BE2C (cell line): ENCODE results near the gene CFAP54.

Experiments
- DNase-seq: peaks from one replicate; pipeline ENCODE4 v3.0.0-alpha.2; 2020
- H3K27me3 ChIP-seq: fragments of 250-450 bp; sonication (Bioruptor Pico); 2 replicates; pipeline ENCODE4 v1.5.1; 2020; ENCODE audit warnings: mild to moderate bottlenecking
- H3K36me3 ChIP-seq: fragments of 250-450 bp; sonication (Bioruptor Pico); 2 replicates; pipeline ENCODE4 v1.5.1; 2020; ENCODE audit warnings: mild to moderate bottlenecking
- H3K4me1 ChIP-seq: fragments of 250-450 bp; sonication (Bioruptor Pico); 2 replicates; pipeline ENCODE4 v1.5.1; 2020
- H3K4me3 ChIP-seq: 2 replicates; pipeline ENCODE4 v1.5.1; 2011; ENCODE audit warnings: low read depth, low read length
- H3K9me3 ChIP-seq: fragments of 250-450 bp; sonication (Bioruptor Pico); 2 replicates; pipeline ENCODE4 v1.5.1; 2020
- CTCF ChIP-seq: IDR thresholded peaks from 2 replicates; pipeline ENCODE4 v1.5.1; 2012; ENCODE audit warnings: mild to moderate bottlenecking, low read depth, low read length

CFAP54 gene

GRCh38 chr12:96866801-96867590, 377.6 kb downstream of the CFAP54 start:
- no peak for TF ChIP-seq CTCF
- DNase-seq: no peak
- no peaks in the 10 kb centered on the region for H3K27me3 ChIP-seq
- H3K4me1 ChIP-seq: no peaks in the 10 kb centered on the region
- H3K36me3 ChIP-seq: no peaks in the 10 kb centered on the region
- no peaks in the 10 kb centered on the region for H3K9me3 ChIP-seq
- H3K4me3 ChIP-seq: no peak overlapping the region

GRCh38 chr12:96870946-96871345, 381.6 kb downstream of the CFAP54 start:
- no peak for DNase-seq
- H3K27me3 ChIP-seq: no peaks in the 10 kb centered on the region
- no peaks in the 10 kb centered on the region for H3K9me3 ChIP-seq
- TF ChIP-seq CTCF: no peak
- no peaks in the 10 kb centered on the region for H3K36me3 ChIP-seq
- H3K4me3 ChIP-seq: no peak overlapping the region
- H3K4me1 ChIP-seq: no peaks in the 10 kb centered on the region

GRCh38 chr12:96872961-96873360, 383.6 kb downstream of the CFAP54 start:
- DNase-seq: no peak
- Histone ChIP-seq H3K4me3 (no peak overlapping the region), H3K27me3 (no peaks in the 10 kb centered on the region), H3K36me3 (no peaks in the 10 kb centered on the region), H3K4me1 (no peaks in the 10 kb centered on the region), H3K9me3 (no peaks in the 10 kb centered on the region)
- TF ChIP-seq CTCF: no peak

GRCh38 chr12:96874211-96874610, 384.8 kb downstream of the CFAP54 start:
- no peaks in the 10 kb centered on the region for H3K36me3 ChIP-seq
- no peaks in the 10 kb centered on the region for H3K27me3 ChIP-seq
- H3K4me3 ChIP-seq: no peak overlapping the region
- H3K9me3 ChIP-seq: no peaks in the 10 kb centered on the region
- no peak for DNase-seq
- no peaks in the 10 kb centered on the region for H3K4me1 ChIP-seq
- no peak for TF ChIP-seq CTCF

GRCh38 chr12:96876966-96877365, 387.6 kb downstream of the CFAP54 start:
- Histone ChIP-seq H3K36me3 (no peaks in the 10 kb centered on the region), H3K27me3 (0 out of 2 replicates have a peak, but pooled peaks cover 2% of the 10 kb centered on the region), H3K9me3 (no peaks in the 10 kb centered on the region), H3K4me1 (no peaks in the 10 kb centered on the region), H3K4me3 (no peak overlapping the region)
- no peak for DNase-seq
- no peak for TF ChIP-seq CTCF

- TF ChIP-seq CTCF: no peak
- Histone ChIP-seq H3K36me3 (no peaks in the 10 kb centered on the region), H3K9me3 (no peaks in the 10 kb centered on the region), H3K4me1 (no peaks in the 10 kb centered on the region), H3K4me3 (no peak overlapping the region), H3K27me3 (0 out of 2 replicates have a peak, but pooled peaks cover 2% of the 10 kb centered on the region)
- DNase-seq: no peak
These were observed 389.3 kb downstream of the CFAP54 start for GRCh38 chr12:96878704-96879103.
